Loucy (cell line): ENCODE results near the gene SBK2.

Experiments
- H2AFZ ChIP-seq: fragments of 200-600 bp; sonication (generic); 2 replicates; pipeline ENCODE4 v1.6.0; 2016; ENCODE audit warnings: antibody characterized with exemption, mild to moderate bottlenecking, low read length, moderate library complexity
- H3F3A ChIP-seq: fragments of 200-600 bp; 2 replicates; pipeline ENCODE4 v1.6.0; 2016; ENCODE audit warnings: antibody characterized with exemption, low read depth, mild to moderate bottlenecking
- H3K27me3 ChIP-seq: fragments of 200-600 bp; sonication (generic); 2 replicates; pipeline ENCODE4 v1.6.1; 2014; ENCODE audit warnings: low read length, mild to moderate bottlenecking; ENCODE audit not compliant: insufficient read depth, poor library complexity, severe bottlenecking
- H3K36me3 ChIP-seq: fragments of 200-600 bp; sonication (generic); 2 replicates; pipeline ENCODE4 v1.6.1; 2016; ENCODE audit warnings: low read length; ENCODE audit not compliant: insufficient read depth
- H3K4me1 ChIP-seq: fragments of 200-600 bp; sonication (generic); 2 replicates; pipeline ENCODE4 v1.5.1; 2014; ENCODE audit warnings: low read length, mild to moderate bottlenecking; ENCODE audit not compliant: insufficient read depth, poor library complexity, severe bottlenecking
- H3K4me2 ChIP-seq: fragments of 200-600 bp; sonication (generic); 2 replicates; pipeline ENCODE4 v1.6.0; 2014; ENCODE audit warnings: antibody characterized with exemption, low read length, low read depth, mild to moderate bottlenecking; ENCODE audit not compliant: poor library complexity, severe bottlenecking
- H3K4me3 ChIP-seq: fragments of 200-600 bp; sonication (generic); 2 replicates; pipeline ENCODE4 v1.5.1; 2014; ENCODE audit warnings: low read length, mild to moderate bottlenecking, mixed read lengths; ENCODE audit not compliant: poor library complexity, severe bottlenecking
- H3K79me2 ChIP-seq: fragments of 200-600 bp; sonication (generic); 2 replicates; pipeline ENCODE4 v1.6.1; 2014; ENCODE audit warnings: low read length; ENCODE audit not compliant: insufficient read depth
- H3K9ac ChIP-seq: fragments of 200-600 bp; sonication (generic); 2 replicates; pipeline ENCODE4 v1.6.0; 2014; ENCODE audit warnings: mild to moderate bottlenecking, low read depth, low read length, moderate library complexity; ENCODE audit not compliant: poor library complexity, severe bottlenecking
- H3K9me2 ChIP-seq: fragments of 200-600 bp; sonication (generic); replicated peaks from 2 replicates; pipeline ENCODE4 v1.6.1; 2016; ENCODE audit warnings: low read depth, low read length, mixed read lengths
- H3K9me3 ChIP-seq: fragments of 200-600 bp; sonication (generic); 2 replicates; pipeline ENCODE4 v1.6.1; 2014; ENCODE audit warnings: mild to moderate bottlenecking, antibody characterized with exemption, low read length, low read depth; ENCODE audit not compliant: insufficient read depth
- H4K20me1 ChIP-seq: fragments of 200-600 bp; sonication (generic); 2 replicates; pipeline ENCODE4 v1.6.0; 2014; ENCODE audit warnings: antibody characterized with exemption, low read length, mild to moderate bottlenecking; ENCODE audit not compliant: insufficient read depth, poor library complexity, severe bottlenecking
- CTCF ChIP-seq: fragments of 200-600 bp; sonication (generic); conservative IDR thresholded peaks from 2 replicates; pipeline ENCODE4 v1.5.1; 2014; ENCODE audit warnings: mild to moderate bottlenecking, antibody characterized with exemption, low read length
- EZH2phosphoT487 ChIP-seq: fragments of 200-600 bp; IDR thresholded peaks from 2 replicates; pipeline ENCODE4 v1.6.1; 2018; ENCODE audit warnings: antibody characterized with exemption, mild to moderate bottlenecking, moderate library complexity, borderline replicate concordance

Gene SBK2

GRCh38 chr19:55554741-55555152 is 17.8 kb upstream of the SBK2 start:
- Histone ChIP-seq H3K9me3 (no peaks in the 10 kb centered on the region), H4K20me1 (no peaks in the 10 kb centered on the region), H3K4me3 (no peak overlapping the region), H3K27me3 (no peaks in the 10 kb centered on the region), H3K79me2 (no peaks in the 10 kb centered on the region), H3K4me2 (no peak overlapping the region), H3K4me1 (no peaks in the 10 kb centered on the region), H3K9ac (no peak overlapping the region), H3K9me2 (no peaks in the 10 kb centered on the region), H2AFZ (no peak overlapping the region), H3K36me3 (no peaks in the 10 kb centered on the region), H3F3A (no peaks in the 10 kb centered on the region)
- TF ChIP-seq EZH2phosphoT487 (no peak), CTCF (no peak)

- Histone ChIP-seq H3K36me3 (no peaks in the 10 kb centered on the region), H3K9ac (no peak overlapping the region), H3K4me2 (no peak overlapping the region), H3K9me2 (no peaks in the 10 kb centered on the region), H2AFZ (no peak overlapping the region), H3K27me3 (no peaks in the 10 kb centered on the region), H3K79me2 (no peaks in the 10 kb centered on the region), H3K9me3 (no peaks in the 10 kb centered on the region), H3K4me3 (no peak overlapping the region), H3F3A (no peaks in the 10 kb centered on the region), H3K4me1 (no peaks in the 10 kb centered on the region), H4K20me1 (no peaks in the 10 kb centered on the region)
- TF ChIP-seq CTCF: no peak
- no peak for TF ChIP-seq EZH2phosphoT487
These were observed 17.4 kb upstream of the SBK2 start for GRCh38 chr19:55554302-55554701.

GRCh38 chr19:55553217-55554182 is 16.6 kb upstream of the SBK2 start:
- Histone ChIP-seq H3F3A (no peaks in the 10 kb centered on the region), H3K9ac (no peak overlapping the region), H3K4me3 (no peak overlapping the region), H3K36me3 (no peaks in the 10 kb centered on the region), H3K9me2 (no peaks in the 10 kb centered on the region), H3K79me2 (no peaks in the 10 kb centered on the region), H3K27me3 (no peaks in the 10 kb centered on the region), H2AFZ (no peak overlapping the region), H3K4me1 (no peaks in the 10 kb centered on the region), H3K9me3 (no peaks in the 10 kb centered on the region), H3K4me2 (no peak overlapping the region), H4K20me1 (no peaks in the 10 kb centered on the region)
- TF ChIP-seq EZH2phosphoT487: no peak
- TF ChIP-seq CTCF: no peak
